Body of pancreas (tissue), 4 donors: Measurements from ENCODE around the gene TRIM3. TPM values are rescaled to one million over a fixed set of nuclear protein-coding genes. Genes with fewer than 3 reads are reported as not detected.
A peak's percentile ranks its signal among the peaks of the same experiment; 100 is the strongest.

Experiments used
- ATAC-seq: fragments of 150-250 bp; one replicate; pipeline ENCODE4 v1.9.1; 2016
- DNase-seq, 4 donors: peaks; one replicate each; pipeline ENCODE4 v3.0.0-alpha.2; 2019
- H3K27ac ChIP-seq, 4 donors: fragments of 200-600 bp; sonication (generic); 1 replicate in 3 of 4; 2 replicates in 1 of 4; pipeline versions ENCODE4 v1.5.1 to v1.6.1; 2016 to 2019; ENCODE audit warnings: mild to moderate bottlenecking in 1 of 4, mixed read lengths in 1 of 4, moderate library complexity in 1 of 4
- H3K27me3 ChIP-seq, 2 donors: fragments of 200-600 bp; sonication (generic); one replicate each; pipeline ENCODE4 v1.6.0; 2016; ENCODE audit warnings: mild to moderate bottlenecking in 1 of 2
- H3K36me3 ChIP-seq, 2 donors: fragments of 200-600 bp; sonication (generic); replicated peaks in 1 of 2; 2 replicates each; pipeline ENCODE4 v1.5.1; 2016; ENCODE audit warnings: low read depth in 2 of 2; ENCODE audit not compliant: insufficient read depth in 1 of 2
- H3K4me1 ChIP-seq: fragments of 200-600 bp; sonication (generic); one replicate; pipeline ENCODE4 v1.6.0; 2016
- H3K4me3 ChIP-seq, 2 donors: fragments of 200-600 bp; sonication (generic); 1 replicate in 1 of 2; 2 replicates in 1 of 2; pipeline ENCODE4 v1.5.1; 2016 to 2019
- H3K9me3 ChIP-seq, 3 donors: fragments of 200-600 bp; sonication (generic); 1 replicate in 2 of 3; 2 replicates in 1 of 3; pipeline ENCODE4 v1.5.1; 2016
- POLR2A ChIP-seq, 3 donors: fragments of 450-650 bp; IDR thresholded peaks; one replicate each; pipeline ENCODE4 v1.6.1; 2016; ENCODE audit warnings: antibody characterized with exemption in 3 of 3, mild to moderate bottlenecking in 2 of 3
- WGBS, 2 donors: methylation state at CpG; one replicate each; pipeline ENCODE4 v1.1.5; 2017; 5-methylcytosine and 5-hydroxymethylcytosine counted together
- intact Hi-C: fragments of 100-400 bp; cut with DNase I; formaldehyde crosslinking; loops from one replicate; pipeline ENCODE4 v1.15.1; 2023
- total RNA-seq, 2 donors: library from RNA; depleted of rRNA; stranded (reverse); fragments of >200 nt; gene quantifications; one replicate each; pipeline ENCODE4 v1.1.0, GENCODE V29; 2016
- TF ChIP-seq, protein P1 (sequence below), 7 experiments: fragments of 450-650 bp in 4 of 7; fragments of 200-600 bp in 3 of 7; sonication (generic) in 3 of 7; IDR thresholded peaks; one replicate each; pipeline ENCODE4 v1.5.1; 2016 to 2019; ENCODE audit warnings: antibody characterized with exemption in 7 of 7

The TRIM3 gene
- total RNA-seq, 2 donors from 2014 or later: 22.1 to 24.9 TPM

DNA sequence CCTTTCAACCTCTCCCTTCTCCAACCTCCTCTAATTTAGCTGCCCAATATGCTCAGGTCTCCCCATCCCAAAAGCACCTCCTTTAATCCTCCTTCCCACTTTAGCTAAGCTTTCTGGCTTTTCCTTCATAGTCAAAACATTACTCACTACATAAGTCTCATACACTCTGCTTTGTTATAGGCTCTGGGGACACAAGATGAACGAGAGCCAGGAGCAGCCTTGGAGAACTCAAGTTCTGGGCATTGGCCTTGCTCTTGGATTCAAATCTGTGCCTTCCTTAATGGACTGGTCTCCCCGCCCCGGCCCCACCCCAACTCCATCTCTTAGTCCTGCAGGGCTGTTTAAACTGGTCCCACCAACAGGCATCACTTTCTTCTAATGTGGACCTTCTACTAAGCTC lies 21.5 kb downstream of the TRIM3 start:
- Histone ChIP-seq H3K4me1 (no peaks in the 10 kb centered on the region), H3K27ac (no peak overlapping the region), H3K27me3 (no peaks in the 10 kb centered on the region), H3K9me3 (no peaks in the 10 kb centered on the region), H3K4me3 (no peak overlapping the region), H3K36me3 (peaks cover 17 to 23% of the 10 kb centered on the region in 2 donors)
- ATAC-seq (no peak), DNase-seq (no peak)
- no peak for TF ChIP-seq POLR2A (IDR thresholded peaks at IDR 0.05)
- TF ChIP-seq, protein P1, sequence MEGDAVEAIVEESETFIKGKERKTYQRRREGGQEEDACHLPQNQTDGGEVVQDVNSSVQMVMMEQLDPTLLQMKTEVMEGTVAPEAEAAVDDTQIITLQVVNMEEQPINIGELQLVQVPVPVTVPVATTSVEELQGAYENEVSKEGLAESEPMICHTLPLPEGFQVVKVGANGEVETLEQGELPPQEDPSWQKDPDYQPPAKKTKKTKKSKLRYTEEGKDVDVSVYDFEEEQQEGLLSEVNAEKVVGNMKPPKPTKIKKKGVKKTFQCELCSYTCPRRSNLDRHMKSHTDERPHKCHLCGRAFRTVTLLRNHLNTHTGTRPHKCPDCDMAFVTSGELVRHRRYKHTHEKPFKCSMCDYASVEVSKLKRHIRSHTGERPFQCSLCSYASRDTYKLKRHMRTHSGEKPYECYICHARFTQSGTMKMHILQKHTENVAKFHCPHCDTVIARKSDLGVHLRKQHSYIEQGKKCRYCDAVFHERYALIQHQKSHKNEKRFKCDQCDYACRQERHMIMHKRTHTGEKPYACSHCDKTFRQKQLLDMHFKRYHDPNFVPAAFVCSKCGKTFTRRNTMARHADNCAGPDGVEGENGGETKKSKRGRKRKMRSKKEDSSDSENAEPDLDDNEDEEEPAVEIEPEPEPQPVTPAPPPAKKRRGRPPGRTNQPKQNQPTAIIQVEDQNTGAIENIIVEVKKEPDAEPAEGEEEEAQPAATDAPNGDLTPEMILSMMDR (IDR thresholded peaks at IDR 0.05): no peak
- intact Hi-C loops: no loop called here
- WGBS, 2 donors: 92 to 95% methylated on average over 3 of the region's 3 CpGs

DNA sequence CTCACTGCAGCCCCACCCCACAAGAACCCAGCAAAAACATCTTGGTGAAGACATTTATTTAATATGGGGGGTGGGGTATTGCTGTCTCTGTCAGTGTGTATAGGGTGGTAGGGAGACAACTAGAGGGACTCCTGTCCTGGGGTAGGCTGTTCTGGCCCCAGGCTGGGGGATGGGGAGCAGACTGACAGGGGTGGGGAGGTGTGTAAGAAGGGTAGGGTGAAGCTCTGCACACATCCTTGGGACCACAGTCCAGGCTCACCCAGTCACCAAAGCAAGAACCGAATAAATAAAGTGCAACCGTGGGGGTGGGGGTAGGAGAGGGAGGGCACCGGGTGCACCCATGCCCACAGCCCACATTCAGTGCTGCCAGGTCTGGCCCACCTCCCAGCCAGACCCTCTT lies 25.2 kb downstream of the TRIM3 start:
- no peak for TF ChIP-seq POLR2A (IDR thresholded peaks at IDR 0.05)
- TF ChIP-seq, protein P1 (IDR thresholded peaks at IDR 0.05): no peak
- H3K27ac ChIP-seq: no peak overlapping the region
- H3K9me3 ChIP-seq: no peaks in the 10 kb centered on the region
- H3K4me3 ChIP-seq: no peak overlapping the region
- H3K36me3 ChIP-seq: peaks cover 4 to 10% of the 10 kb centered on the region in 2 donors
- H3K4me1 ChIP-seq: no peaks in the 10 kb centered on the region
- intact Hi-C loops: no loop called here
- WGBS, 2 donors: 80 to 81% methylated on average over 2 to 3 of the region's 3 CpGs
- ATAC-seq (no peak), DNase-seq (no peak)
- H3K27me3 ChIP-seq: no peaks in the 10 kb centered on the region

DNA sequence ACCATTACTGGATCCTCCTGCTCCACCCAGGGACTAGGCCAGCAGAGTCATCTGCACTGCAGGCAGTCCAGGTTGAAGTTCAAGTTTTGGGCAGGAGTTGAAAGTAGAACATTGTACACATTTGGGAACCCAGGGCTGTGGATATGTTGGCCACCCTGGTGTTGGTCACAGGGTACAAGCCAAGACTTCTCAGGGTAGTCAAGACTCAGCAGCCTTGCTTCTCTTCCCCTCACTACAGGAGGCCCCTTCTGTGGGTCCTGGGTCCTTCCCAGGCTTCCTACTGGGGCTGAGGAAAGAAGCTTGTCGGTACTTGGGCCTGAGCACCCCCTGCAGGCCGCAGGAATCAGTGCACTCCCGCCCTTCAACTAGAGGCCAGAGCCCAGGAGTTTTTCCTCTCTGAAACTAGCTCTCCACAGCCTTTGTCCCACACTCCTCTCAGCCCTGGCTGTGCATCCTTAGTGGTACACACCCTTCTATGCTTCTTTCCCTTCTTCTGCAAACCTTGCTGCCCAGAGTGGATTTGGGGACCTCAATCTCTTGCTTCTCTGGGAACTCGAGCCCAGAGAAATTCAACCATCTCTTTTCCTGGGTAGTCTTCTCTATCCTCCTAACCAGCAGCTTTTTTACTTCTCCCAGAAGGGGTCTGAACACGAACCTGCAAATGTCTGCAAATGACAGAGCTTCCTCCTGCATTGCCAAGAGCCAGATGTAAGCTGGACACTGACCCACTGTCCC lies 30.3 kb downstream of the TRIM3 start:
- H3K4me3 ChIP-seq: no peak overlapping the region
- TF ChIP-seq POLR2A (IDR thresholded peaks at IDR 0.05): no peak
- TF ChIP-seq, protein P1 (IDR thresholded peaks at IDR 0.05): peak; percentile 67 to 77 (median 73)
- DNase-seq (peak; percentile 60 to 66 (median 62)), ATAC-seq (peak; percentile 80)
- no peak overlapping the region for H3K27ac ChIP-seq
- peaks cover 9% of the 10 kb centered on the region for H3K4me1 ChIP-seq
- intact Hi-C loops: loop anchor here (5.0 kb wide), 2 partner anchors 59 to 61 kb away; no protein-coding TSS in a partner anchor
- H3K27me3 ChIP-seq: no peaks in the 10 kb centered on the region
- H3K9me3 ChIP-seq: no peaks in the 10 kb centered on the region
- WGBS, 2 donors: 19 to 35% methylated on average over 5 of the region's 5 CpGs
- H3K36me3 ChIP-seq: no peaks in the 10 kb centered on the region

DNA sequence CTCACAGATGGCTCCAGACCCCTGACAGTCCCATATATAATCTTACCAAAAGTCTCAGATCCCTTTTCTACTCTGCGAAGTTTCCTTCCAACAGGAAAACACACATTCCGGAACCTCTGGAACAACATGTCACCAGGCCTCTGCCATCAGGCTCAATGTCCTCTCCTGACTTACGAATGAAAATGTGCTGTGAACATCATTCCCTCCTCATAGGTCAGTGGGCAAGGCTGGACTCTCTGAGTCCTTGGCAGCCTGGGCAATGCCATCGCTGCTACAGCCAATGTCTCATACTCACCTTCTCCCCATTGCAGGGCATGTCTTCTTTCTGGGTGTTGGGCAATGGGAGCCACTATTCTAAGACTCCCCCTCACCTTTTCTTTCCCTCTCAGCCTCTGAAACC lies 31.3 kb downstream of the TRIM3 start:
- no peak for ATAC-seq
- DNase-seq: no peak
- Histone ChIP-seq H3K27me3 (no peaks in the 10 kb centered on the region), H3K4me3 (no peak overlapping the region), H3K27ac (no peak overlapping the region), H3K36me3 (no peaks in the 10 kb centered on the region), H3K4me1 (peaks cover 9% of the 10 kb centered on the region), H3K9me3 (no peaks in the 10 kb centered on the region)
- intact Hi-C loops: loop anchor here (5.0 kb wide), 2 partner anchors 60 kb away; no protein-coding TSS in a partner anchor
- TF ChIP-seq, protein P1 (IDR thresholded peaks at IDR 0.05): no peak
- no peak for TF ChIP-seq POLR2A (IDR thresholded peaks at IDR 0.05)
- 79 to 89% methylated on average over 4 of the region's 4 CpGs for WGBS, 2 donors
